HG02678 (cell line): ENCODE measurements around the gene PHLDB1.
"Not testable (repeated sequence)": the region's sequence is repeated elsewhere in the genome, so short reads cannot be mapped to it uniquely, and the experiment has no call there.

Source experiments
- ATAC-seq: cut with Tn5 transposase; IDR thresholded peaks from one replicate; pipeline ENCODE4 v1.9.1; 2021; ENCODE audit warnings: mild to moderate bottlenecking, moderate library complexity; ENCODE audit not compliant: unreplicated experiment

The PHLDB1 gene

DNA sequence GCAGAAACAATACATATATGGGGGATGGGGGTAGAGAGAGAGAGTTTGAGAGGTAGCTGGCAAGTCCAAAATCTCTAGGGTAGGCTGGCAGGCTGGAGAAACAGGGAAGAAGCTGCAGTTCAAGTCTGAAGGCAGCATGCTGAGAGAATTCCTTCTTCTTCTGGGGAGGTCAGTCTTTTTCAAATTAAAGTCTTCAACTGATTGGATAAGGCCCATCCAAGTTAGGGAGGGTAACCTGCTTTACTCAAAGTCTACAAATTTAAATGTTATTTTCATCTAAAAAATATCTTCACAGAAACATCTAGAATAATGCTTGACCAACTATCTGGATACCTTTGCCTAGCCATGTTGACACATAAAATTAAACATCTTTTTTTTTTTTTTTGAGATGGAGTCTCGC, 75.0 kb downstream of the PHLDB1 start:
- no peak for ATAC-seq

DNA sequence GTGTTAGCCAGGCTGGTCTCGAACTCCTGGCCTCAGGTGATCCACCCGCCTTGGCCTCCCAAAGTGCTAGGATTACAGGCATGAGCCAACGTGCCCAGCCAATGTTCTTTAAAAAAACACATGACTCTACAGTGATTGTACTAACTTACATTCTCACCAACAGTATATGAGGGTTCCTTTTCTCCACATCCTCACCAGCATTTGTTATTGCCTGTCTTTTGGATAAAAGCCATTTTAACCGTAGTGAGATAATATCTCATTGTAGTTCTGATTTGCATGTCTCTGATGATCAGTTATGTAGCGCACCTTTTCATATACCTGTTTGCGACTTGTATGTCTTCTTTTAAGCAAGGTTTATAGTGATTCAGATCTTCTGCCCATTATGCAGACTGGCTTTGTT, 75.5 kb downstream of the PHLDB1 start:
- not testable (repeated sequence) for ATAC-seq

DNA sequence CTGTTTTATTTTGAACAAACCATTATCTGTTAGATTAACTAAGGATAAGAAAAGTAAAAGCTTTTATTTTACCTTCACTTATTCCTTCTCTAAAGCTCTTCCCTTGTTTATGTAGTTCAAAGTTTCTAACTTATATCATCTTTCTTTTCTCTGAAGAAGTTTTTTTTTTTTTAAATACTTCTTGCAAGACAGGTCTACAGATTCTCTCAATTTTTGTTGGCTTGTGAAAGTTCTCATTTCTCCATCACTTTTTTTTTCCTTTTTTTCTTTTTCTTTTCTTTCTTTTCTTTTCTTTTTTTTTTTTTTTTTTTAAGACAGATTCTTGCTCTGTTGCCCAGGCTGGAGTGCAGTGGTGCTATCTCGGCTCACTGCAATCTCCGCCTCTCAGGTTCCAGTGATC, 76.8 kb downstream of the PHLDB1 start:
- ATAC-seq, result no peak

DNA sequence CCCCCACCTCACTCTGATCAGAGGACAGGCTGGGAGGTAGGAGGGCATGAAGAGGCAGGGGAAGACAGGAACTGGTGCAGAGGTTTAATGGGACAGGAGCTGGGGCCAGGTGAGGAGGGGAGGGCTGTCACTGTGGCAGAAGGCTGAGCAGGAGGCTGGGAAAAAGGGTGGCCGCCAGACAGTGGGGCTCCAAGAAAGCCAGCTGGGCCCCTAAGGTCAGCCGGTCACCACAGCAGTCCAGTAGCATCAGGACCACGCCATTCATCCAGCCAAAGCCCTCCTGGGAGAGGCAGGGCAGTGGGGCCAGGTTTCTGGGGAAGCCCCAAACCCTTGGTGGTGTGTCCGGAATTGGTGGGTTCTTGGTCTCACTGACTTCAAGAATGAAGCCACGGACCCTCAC, 80.5 kb downstream of the PHLDB1 start:
- ATAC-seq, result no peak

DNA sequence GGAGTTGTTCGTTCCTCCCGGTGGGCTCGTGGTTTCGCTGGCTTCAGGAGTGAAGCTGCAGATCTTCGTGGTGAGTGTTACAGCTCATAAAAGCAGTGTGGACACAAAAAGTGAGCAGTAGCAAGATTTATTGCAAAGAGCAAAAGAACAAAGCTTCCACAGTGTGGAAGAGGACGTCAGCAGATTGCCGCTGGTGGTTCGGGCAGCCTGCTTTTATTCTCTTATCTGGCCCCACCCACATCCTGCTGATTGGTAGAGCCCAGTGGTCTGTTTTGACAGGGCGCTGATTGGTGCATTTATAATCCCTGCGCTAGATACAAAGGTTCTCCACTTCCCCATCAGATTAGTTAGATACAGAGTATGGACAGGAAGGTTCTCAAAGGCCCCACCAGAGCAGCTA, 80.9 kb downstream of the PHLDB1 start:
- ATAC-seq, result not testable (repeated sequence)

DNA sequence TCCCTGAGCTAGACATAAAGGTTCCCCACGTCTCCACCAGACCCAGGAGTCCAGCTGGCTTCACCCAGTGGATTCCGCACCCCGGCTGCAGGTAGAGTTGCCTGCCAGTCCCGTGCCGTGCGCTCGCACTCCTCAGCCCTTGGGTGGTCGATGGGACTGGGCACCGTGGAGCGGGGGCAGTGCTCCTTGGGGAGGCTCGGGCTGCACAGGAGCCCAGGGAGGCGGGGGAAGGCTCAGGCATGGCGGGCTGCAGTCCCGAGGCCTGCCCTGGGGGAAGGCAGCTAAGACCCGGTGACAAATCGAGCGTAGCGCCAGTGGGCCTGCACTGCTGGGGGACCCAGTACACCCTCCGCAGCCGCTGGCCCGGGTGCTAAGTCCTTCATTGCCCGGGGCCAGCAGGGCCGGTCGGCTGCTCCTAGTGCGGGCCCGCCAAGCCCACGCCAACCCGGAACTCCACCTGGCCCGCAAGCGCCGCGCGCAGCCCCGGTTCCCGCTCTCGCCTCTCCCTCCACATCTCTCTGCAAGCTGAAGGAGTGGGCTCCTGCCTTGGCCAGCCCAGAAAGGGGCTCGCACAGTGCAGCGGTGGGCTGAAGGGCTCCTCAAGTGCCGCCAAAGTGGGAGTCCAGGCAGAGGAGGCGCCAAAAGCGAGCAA, 81.6 kb downstream of the PHLDB1 start:
- no peak for ATAC-seq

DNA sequence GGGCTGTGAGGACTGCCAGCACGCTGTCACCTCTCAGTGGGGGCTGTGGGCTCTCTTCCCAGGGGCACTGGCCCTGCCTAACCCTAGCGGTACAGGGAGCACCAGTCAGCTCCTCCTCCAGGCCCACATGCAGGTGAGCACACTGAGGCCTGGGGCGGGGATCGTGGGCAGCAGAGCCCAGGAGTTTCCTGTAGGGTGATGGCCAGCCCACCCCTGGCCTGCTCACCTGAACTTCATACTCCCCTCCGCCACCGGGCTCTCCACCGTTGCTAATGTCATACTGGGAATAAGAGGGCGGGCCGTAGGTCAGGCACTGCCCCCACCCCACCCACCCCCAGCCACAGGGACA, 82.1 kb downstream of the PHLDB1 start:
- ATAC-seq, result peak; percentile 5

DNA sequence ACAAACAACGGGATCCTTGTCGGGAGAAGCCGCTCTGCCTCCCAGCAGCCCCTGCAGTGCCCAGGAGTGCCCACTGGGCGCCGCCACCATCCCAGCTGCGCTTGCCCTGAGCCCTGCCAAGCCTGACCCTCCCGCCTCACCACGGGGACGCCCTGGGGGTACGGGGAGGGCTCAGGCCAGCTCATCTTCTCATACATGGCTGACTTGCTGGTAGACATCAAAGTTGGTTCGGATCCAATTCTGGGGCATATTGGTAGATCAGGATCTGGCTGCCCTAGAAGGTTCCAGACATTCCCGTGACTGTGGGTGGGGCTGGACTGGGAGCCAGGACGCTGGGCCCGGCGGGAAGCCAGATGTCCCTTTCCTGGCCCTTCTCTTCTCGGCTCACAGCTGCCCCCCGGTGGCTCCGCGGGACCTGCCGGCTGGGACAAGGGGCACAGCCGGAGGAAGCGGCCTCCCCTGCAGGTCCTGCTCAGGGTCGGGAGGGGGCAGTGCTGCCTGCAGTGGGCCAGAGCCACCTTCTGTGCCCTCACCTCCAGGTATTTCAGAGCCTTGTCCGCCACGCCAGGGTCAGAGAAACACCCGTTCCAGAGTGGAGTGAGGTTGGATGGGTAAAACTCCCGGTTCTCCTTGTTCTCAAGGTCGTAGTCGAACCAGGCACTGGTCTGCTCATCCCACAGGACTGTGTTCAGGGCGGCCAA, 82.6 kb downstream of the PHLDB1 start:
- peak; percentile 84 for ATAC-seq

DNA sequence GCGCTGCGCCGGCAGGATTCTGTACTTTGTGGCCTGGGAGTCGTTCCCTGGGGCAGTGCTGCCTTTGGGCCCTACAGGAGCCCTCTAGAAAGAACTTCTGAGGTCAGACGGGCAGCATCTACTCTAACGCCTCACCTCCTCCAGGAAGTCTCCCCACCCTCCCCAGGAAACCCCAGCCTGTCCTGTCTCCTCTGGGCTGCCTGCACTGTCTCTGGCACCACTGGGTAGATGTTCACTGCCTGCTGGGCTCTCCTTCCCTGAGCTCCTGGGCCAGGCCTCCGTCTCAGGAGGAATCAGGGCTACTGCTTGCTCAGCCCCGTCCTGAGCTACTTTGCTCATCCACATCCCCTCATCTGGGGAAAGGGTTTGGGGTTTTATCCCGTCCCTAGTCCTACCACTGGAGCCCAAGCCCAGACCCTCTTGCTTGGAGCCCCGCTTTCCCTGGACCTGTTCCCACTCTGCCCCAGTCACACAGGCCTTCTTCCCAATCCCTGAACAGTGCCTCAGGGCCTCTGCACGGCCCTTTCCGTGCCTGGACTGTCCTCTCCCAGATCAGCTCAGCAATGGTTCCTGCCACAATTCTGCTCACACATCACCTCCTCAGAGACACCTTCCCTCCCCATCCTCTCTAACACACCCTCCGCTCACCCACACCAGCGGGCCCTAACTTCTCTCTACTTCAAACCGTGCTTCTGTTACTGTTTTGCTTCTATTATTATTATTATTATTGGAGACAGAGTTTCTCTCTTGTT, 83.3 kb downstream of the PHLDB1 start:
- no peak for ATAC-seq

DNA sequence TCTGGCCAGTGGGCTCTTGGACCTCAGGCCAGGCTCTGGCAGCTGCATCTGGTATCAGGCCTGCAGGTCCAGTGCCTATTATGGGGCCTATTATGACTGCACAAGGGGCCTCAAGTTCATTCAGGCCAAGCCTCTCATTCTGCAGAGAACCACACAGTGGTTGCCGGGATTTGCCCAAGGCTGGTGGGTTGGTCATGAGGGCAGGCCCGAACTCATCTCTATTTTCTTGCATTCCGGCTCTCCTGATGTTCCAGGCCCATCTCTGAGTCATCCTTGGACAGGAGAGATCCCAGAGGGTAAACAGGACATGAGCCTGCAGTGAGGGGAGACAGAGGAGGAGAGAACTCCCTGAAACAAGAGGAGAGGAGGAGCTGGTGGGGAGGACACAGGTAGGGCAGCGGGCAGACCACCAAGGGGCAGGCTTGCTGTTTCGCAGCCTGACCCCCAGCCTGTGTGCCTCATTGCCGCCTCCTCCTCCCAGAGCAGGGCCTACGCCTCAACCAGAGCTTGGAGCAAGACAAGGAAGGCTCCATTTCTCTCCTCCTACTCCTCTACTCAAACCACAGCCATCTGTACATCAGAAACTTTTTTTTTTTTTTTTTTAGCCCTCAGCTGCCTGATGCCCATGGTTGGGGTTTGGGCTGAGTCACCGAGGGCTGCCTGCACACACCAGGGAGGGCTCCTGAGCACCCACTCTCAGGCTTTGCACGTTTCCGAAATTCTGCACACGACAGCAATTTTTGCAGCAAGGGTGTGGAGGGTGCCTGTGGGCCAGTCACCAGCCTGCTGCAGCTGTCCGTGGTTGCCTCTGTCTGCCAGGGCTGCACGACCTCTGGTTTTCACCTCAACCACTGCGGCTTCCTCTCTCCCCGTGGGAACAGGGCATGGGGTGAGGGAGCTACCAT, 84.8 kb downstream of the PHLDB1 start:
- ATAC-seq, result no peak

DNA sequence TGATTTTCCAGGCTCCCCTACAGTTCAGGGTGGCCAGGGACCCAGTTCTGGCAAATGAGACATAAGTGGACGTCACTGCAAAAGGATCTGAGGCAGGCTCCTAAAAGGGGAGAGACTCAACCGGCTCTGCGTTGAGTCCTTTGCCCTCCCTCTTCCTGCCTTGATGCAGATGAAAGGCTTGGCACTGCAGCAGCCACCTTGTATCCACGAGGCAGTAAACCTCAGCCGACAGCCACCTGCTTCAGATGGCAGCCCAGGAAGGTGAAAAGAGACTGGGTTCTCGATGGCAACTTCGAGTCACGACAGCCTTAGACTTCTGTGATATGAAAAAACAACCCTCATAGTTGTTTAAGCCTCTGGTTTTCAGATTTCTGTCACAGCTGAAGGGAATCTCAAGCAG, 86.8 kb downstream of the PHLDB1 start:
- ATAC-seq, result no peak

DNA sequence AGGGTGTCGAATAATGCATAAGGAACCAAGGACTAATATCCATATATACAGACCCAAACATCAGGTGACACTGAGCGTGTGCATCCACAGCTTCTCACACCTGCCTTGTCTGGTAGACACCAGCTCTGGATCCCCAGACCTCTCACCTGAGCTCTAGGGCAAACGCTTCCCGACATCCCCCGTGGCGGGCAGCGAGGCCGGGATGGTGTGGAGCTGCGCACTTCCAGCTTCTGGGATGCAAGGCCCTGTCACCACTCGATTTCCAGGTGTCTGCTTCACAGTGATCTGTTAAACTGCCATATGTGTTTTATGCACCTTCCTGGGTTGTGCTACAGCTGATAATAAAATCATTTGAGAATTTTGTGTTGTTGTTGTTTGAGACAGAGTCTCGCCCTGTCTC, 87.4 kb downstream of the PHLDB1 start:
- ATAC-seq, result no peak

DNA sequence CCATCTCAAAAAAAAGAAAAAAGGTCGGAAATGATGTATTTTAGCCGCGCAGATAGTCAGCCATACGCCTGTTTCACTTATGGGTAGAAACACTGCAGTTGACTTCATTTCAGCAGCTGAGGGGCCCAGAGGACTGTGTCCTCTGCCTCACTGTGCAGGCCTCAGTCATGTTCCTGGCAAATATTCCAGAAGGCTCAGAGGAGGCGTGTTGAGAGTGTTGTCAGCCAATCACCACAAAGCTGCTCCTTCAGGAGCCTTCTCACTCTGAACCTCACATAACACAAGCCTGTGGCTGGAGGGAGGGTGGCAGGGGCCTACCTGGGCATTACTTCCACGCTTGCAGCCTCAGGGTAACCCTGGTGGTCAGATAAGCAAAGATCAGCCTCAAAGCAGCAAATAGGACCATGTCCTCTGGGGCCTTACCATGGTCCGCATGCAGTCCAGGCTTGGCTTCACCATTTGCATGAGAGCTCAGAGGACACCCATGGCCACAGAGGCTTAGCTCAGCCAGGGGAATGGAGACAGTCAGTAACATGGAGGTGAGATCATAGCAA, 89.3 kb downstream of the PHLDB1 start:
- ATAC-seq, result no peak

DNA sequence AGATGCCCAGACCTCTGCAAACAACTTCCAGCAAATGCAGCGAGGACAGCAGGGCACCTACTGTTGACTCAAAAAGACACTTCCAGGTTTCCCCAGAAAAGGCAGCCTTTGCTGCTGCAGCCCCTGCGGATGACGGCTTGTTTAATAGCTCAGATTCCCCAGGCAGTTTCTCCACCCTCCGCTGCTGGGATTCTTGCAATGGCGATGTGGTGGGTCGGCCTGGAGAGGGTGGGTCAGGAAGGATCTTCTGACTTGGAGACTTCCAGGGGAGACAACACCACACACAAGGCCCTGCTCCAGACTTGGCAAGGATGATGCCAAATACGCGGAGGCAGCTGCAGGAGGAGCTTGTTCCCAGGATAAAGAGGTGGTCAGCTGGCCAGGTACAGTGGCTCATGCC, 89.9 kb downstream of the PHLDB1 start:
- no peak for ATAC-seq

DNA sequence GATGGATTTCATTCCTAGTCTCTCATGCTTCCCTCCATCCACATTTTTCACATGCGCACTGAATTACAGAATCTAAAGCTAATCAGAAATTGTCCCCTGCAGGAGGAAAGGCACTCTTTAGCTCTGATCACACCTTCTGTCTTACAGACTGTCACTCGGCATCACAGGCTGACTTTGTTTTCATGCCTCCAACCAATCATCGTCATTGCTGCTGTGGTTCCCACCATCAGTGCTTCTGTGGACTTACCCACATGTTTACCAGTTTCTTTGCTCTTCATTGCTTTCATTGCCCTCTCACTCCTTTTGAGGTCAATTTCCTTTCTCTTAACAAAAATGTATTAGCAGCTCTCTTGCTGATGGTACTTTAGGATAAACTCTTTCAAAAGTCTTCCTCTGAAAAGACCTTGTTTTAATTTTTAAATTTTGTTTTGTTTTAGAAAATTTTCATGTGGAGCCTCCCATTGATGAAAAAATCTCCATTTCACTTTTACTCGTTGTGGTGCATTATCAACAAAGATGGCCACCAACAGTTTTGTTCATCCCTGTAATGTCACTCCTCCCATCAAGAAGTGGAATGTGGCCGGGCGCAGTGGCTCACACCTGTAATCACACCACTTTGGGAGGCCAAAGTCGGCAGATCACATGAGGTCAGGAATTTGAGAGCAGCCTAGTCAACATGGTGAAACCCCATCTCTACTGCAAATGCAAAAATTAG, 92.2 kb downstream of the PHLDB1 start:
- ATAC-seq, result no peak

DNA sequence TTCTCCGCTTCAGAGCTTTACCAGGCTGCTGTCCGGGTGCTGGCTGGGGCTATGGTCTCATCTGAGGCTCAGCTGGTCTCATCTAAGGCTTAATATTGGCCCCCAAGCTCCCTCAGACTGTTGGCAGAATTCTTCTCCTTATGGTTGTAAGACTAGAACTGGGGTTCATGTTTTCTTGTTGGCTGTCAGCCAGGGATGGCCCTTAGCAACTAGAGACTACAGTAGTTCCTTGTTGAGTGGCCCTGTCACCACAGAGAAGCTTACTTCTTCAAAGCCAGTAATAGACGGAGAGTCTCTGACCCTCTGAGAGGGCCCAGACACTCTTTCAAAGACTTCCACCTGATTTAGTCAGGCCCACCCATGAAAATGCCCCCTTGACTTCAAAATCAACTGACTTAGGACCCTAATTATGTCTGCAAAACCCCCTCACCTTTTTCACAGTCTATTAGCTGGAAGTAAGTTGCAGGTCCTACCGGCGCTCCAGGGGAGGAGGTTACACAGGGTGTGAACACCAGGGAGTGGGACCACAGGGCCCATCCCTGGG, 96.2 kb downstream of the PHLDB1 start:
- ATAC-seq, result no peak

DNA sequence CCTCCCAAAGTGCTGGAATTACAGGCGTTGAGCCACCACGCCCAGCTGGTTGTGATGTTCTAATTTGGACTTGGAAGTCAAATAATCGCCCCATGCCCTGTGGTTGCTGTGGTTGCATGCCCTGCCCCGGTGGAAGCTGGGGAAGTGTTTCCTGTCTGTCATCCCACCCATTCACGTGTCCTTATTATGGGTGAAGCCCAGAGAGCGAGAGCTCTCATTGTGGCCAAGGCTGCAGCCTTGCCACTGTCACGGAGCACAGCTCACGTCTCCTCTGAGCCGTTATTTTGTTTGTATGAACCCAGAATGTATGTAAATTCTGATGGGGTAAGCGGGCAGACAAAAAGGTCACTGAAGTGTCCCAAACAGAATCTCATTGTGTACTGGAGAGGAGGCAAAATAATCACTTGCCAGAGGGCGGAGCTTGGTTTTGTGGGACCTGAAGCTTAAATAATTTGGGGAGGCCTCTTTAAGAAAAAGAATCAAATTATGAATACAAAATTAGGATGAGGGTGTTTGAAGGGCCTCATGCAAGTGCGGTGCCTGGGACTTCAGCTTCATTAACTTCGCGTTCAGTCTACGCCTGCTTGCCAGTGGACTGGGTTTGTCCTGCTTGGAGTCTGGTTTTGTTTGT, 97.8 kb downstream of the PHLDB1 start:
- ATAC-seq, result no peak

DNA sequence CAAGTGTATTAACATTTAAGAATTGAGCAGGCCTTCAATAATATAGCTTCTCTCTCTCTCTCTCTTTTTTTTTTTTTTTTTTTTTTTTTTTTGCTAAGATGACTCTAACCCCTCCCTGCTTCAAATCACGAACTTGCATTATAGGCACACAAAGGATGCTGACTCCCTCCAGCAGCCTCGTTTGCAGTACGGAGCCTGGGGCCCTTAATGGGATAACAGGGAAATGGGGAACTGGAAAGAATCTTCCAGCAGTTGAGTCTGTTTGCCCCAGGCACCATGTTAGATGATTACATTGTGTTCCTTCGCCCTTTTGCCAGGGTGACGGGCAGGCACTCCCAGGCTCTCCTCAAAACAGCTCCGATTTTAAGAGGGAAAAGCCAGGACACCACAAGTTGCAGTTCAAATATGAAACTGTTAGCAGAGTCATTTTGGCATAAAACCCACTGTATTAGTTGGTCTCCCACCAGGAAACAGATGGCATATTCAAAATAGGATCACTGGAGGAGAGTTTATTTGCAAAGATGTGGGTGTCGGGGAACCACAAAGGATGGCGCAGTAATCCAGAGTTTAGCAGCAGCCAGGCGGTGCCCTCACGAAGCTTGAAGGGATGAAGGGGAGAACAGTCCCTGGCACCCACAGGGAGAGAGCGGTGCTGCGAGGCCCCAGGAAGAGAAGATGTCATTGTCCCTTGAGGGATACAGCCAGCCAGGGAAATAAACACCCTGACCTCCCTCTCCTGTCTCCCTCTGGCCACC, 98.6 kb downstream of the PHLDB1 start:
- ATAC-seq, result no peak

DNA sequence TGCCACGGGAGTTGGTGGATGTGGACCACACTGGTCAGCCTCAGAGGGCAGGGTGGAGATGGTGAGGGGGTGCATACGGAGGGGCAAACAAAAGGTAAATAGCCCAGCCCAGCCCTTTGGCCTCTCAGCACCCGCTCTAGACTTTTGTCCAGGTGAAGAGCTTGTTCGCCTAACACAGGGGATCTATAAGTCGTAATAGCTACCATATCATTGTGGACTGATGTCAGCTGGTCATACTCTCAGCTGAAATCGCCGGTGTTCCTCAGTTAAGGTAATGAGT, 99.1 kb downstream of the PHLDB1 start:
- ATAC-seq, result no peak
